Stimulated activated CD4-positive, alpha-beta T cell treated with anti-CD3 and anti-CD28 coated beads, Interleukin-1b, Interleukin-23, amount 100 ng/mL, for 4 hours (primary cell): ENCODE data around the gene TCF15.

Experiments
- DNase-seq, 2 donors: peaks; one replicate each; pipeline ENCODE4 v3.0.0-alpha.2; 2020; ENCODE audit warnings: low read depth in 2 of 2

The TCF15 gene

DNA sequence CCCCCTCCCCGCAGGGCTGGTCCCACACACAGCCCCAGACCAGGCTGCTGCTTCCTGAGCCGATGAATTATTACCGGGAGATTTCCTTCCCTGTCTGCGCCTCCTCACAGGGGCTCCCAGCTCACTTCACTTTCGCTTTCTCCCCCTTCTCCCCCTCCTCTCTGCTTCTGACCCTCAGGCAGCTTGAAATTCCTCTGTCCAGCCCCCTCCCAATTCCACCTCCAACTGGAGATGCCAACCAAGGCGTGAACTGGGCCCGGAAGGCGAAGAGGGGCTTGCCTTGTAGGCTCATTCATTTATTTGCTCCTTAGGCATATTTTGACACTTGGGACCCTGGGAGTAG, 1.7 kb upstream of the TCF15 start:
- no peak for DNase-seq

DNA sequence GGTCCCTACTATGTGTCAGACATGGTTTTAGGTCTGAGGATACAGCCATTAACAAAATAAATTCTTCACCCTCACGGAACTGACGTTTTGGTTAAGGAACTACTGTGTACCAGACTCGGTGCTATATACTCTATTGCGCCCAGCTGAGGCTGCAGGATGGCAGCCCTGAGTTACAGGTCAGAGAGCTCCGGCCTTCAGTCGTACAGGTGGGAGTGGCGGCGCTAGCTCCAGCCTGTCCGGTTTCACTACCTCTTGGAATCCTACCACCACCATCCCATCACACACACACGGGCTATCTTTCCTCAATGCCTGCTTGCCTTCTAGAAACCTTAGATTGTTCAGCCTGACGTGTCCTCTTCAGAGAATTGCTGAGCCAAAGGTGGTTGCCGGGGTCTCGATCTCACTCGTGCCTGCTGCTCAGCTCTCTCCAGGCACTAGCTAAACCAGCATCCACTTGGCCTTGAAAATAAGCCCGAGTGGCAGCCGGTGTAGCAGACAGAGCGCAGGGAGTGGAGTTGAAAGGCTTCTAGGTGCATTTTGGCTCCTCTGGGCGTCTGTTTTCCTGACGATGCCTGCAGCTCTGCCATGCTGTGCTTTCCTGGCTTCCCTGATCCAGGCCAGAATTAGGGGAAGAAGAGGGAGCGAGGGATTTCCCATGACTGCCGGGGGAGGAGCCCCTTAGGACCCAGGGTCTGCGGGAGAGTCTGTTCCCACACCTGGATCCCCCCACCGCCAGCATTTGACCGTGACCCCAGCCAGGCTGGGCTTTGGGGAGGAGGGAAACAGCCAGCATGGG, 1.1 kb upstream of the TCF15 start:
- no peak for DNase-seq

DNA sequence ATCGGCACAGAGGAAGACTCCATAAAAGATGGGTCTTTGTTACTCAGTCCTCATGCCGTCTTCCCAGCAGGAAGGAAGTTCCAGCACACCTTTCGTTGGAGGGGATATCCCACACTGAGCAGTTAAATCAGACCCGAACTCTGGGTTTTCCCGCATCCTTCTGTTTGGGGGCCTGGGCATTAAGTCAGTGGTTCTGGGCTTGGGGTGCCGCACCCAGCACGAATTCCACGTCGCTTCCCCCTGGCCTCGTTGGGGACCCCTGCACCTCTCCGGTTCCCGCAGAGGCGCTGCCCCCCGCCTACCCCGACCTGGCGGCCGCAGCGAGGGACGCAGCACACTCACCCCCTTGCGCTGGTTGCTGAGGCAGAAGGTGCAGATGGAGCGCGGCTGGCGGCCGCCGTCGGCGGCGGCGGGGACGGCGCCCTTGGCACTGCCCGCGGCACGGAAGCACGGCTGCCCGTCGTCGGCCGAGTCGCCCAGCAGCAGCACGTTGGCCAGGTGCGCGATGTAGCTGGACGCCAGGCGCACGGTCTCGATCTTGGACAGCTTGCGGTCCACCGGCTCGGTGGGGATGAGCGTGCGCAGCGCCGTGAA, 641 bp downstream of the TCF15 start:
- no peak for DNase-seq

DNA sequence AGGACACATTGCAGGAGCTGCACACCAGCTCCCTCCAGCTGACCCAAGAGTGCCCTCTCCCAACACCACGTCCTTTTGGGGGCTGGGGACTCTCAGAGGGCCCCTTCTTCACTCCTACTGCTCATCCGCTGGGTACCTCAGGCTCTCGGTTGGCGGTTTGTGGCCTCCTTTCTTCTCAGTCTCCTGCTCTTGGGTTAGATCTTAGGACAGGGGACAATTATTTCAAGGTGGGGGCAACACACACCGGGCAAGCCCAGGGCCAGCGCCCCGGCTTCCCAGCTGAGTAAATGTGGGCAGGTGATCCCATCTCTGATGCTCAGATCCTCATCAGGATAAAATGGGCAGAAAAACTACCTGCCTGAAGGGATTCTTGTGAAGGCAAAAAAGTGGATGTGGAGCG, 1.1 kb downstream of the TCF15 start:
- DNase-seq = no peak

DNA sequence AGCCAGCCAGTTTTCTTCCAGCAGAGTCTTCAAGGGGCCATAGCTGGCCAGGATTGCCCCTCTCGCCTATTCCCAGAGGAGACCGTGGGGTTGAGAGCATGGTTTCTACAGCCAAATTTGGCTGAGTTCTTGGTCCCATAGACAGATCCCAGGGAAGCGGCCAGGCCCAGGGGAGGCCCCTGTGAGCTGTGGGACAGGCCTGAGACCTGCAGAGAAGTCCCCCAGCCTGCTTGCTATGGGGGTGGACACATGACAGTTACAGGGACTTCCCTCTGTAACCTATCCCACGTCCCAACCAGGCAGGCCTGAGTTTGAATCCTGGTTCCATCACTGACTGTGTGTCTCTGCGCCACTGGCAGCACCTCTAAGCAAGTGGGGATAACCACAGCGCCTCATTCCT, 2.6 kb downstream of the TCF15 start:
- DNase-seq = no peak

DNA sequence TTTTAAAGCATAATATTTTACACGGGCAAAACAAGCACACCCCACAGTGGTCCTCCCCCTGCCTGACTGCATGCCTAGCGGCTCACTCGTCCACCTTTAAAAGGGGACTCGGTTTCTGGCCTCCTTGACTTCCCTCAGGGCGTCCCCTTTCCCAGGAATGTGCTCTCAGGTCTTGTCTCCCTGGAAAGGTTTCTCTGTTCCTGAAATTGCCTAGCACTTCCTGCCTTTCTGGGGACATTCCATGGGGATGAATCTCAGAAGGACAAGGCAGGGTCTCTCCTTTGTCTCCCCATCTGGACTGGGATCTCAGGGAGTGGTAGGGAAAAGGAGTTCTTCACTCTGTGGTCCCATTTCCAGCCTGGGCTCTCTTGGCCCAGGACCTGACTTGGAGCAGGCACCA, 4.9 kb downstream of the TCF15 start:
- no peak for DNase-seq

DNA sequence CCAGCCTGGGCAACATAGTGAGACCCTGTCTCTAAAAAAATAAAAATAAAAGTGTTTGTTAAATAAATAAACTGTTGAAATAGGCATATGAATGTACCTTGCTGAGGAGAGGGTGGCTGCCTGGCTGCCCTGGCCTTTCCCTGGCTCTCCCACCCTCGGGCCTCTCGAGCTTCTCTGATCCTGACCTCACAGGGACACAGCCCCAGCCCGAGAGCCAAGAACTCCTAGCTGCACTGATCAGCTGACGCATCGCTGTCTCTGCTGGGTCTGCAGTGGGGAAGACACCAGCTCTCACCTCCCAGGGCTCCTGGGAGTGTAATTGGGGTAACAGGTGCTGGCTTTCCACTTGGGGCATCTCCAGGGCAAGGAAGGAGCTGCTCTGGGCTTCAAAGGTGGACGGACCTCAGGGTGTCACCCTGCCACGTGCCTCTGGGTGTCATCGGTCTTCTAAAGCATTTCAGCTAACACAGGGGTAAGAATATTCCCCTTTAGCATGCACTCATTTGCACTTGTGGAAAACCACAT, 6.9 kb downstream of the TCF15 start:
- DNase-seq = no peak

DNA sequence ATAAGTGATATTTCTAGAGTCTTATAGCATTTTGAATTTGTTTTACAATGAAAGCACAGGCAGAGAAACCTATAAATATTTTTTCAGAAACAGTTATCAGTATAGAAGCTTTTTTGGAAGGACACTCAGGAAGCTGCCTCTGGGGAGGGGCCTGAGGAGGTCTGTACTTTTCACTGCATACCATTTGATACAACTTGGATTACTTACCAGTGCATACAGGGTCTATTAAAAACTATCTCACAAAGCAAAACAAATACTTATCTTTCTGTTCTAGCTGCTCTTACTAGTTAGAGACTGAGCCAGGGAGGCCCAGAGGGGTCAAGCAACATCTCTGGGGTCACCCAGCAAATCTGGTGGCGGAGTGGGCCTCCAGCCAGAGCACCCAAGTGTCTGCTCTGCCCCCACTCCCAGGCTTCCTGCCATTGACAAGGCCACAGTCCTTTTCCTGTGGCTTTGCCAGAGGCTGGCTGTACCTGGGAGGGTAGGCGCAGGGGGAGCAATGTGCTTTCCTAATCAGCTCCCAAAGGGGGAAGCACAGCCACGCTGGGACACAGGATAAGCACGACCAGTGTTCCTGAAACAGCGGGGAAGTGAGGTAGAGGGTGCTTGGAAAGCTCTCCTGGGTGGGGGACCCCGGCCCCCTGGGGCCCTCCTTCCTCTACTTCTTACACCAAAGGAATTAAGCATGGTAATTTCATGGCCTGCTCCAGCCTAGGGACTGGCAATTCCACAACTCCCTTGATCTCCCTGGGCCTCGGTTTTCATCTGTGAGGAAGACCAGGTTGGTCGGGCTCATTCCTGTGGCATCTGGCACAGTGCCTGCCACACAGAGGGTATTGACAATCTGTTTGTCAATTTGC, 7.8 kb downstream of the TCF15 start:
- DNase-seq = no peak

DNA sequence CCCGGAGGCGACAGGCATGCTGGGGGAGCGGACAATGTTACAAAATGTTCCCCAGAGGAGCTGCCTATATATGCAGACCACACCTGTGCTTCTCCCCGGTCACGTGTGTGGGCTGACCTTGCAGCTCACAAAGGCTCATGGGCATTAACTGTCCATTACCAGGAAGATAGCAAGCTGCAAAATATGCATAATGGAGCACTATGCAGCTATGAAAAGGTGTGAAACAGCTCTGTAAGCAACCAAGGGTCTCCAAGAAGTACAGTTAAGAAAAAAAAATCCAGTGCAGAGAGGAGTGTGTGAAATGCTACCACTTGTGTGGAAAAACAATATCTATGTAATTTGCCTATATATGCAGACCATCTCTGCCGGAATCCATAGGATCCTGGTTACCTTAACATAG, 9.4 kb downstream of the TCF15 start:
- DNase-seq = no peak

DNA sequence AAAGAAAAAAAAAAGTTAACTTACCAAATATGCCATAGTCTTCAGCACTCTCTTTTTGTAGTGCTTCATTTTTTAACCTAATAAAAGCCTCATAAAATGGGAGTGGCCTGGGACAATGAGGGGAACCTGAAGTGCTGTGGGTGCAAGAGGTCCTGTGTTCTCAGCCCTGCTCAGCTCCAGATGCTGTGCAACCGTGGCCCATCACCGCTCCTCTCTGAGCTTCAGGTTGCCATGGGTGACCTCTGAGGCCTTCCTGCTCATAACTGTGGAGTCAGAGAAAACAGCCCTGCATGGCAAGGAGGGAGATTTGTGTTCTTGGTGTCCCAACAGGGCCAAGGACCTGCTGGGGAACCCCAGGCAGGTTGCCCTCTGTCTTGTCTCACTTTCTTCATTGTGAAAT, 10.0 kb downstream of the TCF15 start:
- no peak for DNase-seq

DNA sequence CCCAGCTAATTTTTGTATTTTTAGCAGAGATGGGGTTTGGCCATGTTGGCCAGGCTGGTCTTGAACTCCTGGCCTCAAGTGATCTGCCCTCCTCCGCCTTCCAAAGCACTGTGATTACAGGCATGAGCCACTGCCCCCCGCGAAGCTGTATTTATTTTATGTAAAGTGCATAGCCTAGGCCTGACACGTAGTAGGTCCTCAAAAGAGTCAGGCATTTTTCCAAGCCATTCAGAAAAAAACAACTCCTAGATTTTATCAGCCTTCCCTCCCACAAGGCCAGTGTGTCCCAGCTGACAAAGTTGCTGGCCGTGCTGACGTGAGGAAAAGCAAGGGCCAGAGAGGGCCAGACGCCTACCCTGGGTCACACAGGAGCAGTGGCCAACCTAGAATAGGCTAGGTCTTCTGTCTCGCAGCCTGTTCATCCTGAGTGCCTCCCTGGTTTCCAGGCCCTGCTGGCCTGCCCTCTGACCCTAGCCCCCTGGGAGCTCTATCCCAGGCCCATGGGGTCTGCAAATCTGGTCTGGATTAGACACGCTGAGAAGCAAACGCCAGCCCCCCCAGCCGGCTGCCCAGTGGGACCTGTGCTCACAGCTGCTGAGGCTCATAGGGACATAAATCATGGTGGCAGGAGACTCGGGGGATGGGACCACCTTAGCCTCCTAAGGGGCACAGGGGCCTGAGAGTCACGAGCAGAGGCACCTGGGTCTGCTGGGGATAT, 11.8 kb downstream of the TCF15 start:
- no peak for DNase-seq

DNA sequence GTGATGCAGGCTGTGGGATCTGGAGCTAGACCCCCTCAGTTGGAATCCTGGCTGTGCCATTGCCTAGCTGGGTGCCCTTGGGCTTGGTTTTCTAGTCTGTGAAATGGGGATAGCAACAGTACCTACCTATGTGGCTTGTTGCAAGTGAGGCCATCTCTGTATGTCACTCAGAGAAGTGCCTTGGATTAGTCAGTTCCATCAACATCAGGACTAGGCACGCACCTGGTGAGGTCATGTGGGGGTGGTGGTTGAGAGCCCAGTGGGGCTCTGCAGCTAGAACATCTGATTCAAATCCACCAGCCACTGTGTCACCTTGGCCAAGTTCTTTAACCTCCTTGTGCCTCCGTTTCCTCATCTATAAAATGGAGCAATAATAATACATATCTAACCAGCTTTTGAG, 12.5 kb downstream of the TCF15 start:
- no peak for DNase-seq

DNA sequence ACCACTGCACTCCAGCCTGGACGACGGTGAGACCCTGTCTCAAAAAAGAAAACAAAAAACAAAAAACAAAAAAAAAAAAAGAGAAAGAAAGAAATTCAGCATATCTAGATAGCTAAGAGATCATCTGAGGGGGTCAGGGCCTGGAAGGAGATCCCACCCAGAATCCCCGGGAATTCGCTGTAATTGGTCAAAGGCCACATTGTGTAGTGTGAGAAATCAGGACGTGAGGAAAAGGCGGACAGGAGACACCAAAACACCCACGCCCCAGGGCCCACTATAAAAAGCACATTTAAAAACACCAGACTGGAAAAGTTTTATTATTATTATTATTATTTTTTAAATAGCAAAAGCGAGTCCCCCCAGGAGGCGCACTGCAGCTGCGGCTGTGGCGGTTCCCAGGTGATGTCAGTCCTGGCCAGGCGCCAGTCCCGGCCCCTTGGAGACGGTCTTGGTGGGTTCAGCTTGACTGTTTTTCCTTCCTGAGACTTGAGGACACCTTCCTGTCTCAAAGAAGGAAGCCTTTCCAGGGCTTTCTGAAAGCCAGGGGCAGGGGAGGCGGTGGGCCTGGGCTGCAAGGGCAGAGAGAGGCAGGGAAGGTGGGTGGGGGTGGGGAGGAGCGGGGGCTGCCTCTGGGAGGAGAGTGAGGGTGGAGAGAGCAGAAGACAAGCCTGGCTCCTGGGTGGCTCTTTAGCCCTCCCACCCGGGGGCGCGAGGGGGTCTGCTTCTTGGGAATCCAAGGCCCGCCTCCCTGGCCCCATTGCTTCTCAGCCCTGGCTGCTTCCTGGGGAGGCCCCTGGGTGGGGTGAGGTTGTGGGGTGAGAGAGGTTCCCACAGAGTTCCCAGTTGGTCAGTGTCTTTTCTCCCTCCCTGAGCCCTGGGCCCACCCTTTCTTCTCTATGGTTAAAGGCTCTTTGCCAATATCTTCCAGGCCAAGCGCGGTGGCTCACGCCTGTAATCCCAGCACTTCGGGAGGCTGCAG, 14.5 kb downstream of the TCF15 start:
- DNase-seq = no peak

DNA sequence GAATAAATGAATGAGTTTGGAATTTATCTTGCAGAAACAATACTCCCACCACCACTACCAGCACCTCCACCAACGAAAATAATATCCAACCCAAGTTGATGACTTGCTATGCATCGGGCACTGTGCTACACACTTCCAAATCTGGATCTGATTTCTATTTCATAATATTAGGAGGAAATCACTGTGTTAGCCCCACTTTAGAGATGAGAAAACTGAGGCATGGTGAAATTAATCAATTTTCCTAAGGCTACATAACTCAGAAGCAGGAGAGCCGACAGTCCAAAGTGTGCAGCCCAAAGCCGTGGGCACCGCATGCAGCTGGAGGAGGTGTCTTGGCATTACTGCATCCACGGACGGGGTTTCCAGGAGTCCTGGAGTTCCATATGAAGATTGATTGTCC, 17.6 kb downstream of the TCF15 start:
- no peak for DNase-seq

DNA sequence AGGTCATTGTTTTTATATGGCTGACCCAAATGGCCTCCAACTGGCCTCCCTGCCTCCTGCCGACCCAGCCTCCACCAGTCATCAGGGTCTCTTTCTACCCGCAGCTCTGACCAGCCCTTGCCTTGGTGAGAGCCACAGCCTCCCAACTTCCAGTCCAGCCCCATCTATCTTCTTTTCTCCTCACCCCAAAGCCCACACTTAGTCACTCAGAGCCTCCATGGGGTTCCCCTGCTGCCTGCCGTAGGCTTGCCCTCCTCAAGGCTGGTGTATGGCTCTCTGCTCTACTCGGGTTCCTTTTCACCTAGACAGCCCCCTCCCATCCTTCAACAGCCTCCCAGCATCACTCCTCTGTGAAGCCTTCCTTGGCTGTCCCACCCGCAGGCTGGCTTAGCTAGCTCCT, 18.2 kb downstream of the TCF15 start:
- DNase-seq = no peak

DNA sequence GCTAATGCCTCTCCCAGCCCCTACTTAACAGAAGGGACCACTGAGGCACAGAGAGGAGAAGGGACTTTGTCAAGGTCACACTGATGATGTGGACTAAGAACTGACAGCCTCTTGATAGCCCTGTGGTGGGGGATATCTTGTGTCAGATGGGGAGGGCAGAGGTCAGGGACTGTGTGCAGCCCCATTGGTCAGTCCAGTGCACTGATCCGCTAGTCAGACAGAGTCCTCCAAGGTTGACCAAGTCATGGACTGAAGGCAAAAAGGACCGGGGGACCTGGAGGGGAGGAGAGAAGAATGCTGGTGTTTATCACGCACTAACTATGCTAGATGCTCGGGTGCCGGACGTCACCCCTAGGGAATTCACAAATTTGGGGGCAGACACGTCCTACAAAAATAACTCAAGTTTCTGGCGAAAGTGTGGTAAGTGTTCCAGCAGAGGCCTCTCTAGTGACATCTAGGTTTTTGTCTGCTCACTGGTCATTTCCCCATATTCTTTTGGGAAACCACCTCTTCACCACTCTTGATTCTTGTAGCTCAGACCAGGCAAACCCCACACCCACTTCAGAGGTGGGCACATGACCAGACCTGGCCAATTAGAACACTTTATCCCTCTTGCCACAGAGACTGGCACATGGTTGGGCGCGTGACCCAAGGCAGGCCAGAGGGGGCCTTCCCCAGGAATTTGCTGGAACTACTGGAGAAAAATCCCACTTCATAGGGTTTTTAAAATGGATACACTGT, 21.0 kb downstream of the TCF15 start:
- no peak for DNase-seq

DNA sequence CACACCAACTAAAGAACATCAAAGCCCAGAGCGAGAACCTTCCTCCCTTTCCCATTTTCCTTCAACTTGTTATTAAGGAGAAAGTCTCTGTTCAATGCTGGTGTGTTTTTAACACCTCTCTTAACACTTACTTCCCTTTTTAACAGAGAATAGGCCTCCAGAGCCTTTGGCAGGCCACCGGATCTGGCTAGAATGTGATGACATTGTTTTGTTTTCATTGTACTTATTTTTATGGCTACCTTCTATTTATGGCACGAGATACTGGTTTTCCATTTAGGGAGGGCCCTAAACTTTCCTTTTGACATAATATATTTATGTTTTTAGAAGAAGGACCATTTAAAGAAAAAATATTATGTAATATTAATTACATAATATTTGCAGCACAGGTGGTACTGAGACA, 21.6 kb downstream of the TCF15 start:
- no peak for DNase-seq

DNA sequence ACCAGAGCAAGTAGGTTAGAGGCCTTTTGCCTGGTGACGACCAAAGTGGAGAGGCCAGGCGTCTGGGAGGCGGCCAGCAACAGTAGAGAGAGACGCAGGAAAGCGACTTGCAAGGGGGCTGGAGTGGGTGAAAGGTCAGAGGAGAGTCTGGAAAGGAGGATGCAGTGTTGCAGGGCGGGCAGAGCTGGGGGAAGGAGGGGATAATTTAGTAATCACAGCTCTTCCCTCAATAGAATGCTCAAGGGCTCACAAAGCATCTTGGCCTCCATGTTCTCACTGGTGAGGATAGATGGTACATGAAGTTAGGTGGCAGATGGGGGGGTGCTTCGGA, 25.2 kb downstream of the TCF15 start:
- no peak for DNase-seq

DNA sequence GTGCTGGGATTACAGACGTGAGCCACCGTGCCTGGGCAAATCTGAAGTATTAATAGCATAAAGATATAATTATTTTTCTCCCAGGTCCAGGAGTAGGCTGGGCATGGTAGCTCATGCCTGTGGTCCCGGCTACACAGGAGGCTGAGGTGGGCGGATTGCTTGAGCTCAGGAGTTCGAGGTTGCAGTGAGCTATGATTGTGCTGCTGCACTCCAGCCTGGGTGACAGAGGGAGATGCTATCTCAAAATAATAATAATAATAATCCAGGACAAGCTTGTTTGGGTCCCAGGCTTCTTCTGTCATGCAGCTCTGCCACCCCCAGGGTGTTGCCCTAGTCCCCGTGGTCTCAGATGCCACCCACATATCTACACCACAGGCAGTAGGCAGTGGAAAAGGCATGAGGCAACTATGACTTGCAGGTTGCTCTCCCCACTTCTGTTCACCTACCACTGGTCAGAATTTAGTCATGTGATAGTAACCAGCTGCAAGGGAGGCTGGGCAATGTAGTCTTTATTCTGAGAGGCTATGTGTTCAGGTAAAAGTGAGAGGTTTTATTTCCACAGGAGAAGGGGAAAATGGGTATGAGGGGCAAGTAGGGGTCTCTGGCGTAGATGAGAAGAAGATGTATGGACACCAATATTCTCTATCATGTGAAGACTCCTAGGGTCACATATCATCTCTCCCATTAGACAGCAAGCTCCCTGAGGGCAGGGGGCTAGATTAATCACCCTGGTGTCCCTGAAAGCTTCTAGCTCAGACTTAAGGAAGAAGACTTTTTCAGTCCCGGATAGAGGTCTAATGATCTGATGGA, 25.7 kb downstream of the TCF15 start:
- no peak for DNase-seq
